Caco-2 (cell line): ENCODE results near the gene HSFX2. TPM values are rescaled to one million over a fixed set of nuclear protein-coding genes. Genes with fewer than 3 reads are reported as not detected.
"Not testable (repeated sequence)": the region's sequence is repeated elsewhere in the genome, so short reads cannot be mapped to it uniquely, and the experiment has no call there.

ENCODE experiments used
- BruUV-seq: library from RNA; stranded (reverse); fragments of 400-500 nt; replicated peaks from 2 replicates; lab custom pipeline; 2021; lab: Mats Ljungman, UMichigan
- CTCF ChIA-PET: fragments of 300-600 bp; sonication (Branson Sonifier 250); formaldehyde crosslinking; loops from one replicate; lab custom pipeline; 2022; ENCODE audit warnings: antibody characterized with exemption; lab: Charles Lee
- POLR2A ChIA-PET: fragments of 300-600 bp; sonication (Branson Sonifier 250); formaldehyde crosslinking; loops from one replicate; lab custom pipeline; 2022; ENCODE audit warnings: antibody characterized with exemption; lab: Charles Lee
- DNase-seq, 2 experiments: peaks; one replicate each; pipeline versions ENCODE4 v3.0.0 to v3.0.0-alpha.2; 2020 to 2022
- H3K27me3 ChIP-seq: replicated peaks from 2 replicates; pipeline ENCODE4 v1.6.0; 2011; ENCODE audit warnings: low read length; ENCODE audit not compliant: control insufficient read depth, insufficient read depth
- H3K36me3 ChIP-seq: 2 replicates; pipeline ENCODE4 v1.5.1; 2011; ENCODE audit warnings: low read length; ENCODE audit not compliant: control insufficient read depth, insufficient read depth
- H3K4me1 ChIP-seq: fragments of 250-450 bp; sonication (Bioruptor Pico); 2 replicates; pipeline ENCODE4 v1.5.1; 2020; ENCODE audit warnings: mild to moderate bottlenecking
- H3K4me3 ChIP-seq: 2 replicates; pipeline ENCODE4 v1.5.1; 2011; ENCODE audit warnings: low read depth, mild to moderate bottlenecking, control low read depth, low read length
- H3K9me3 ChIP-seq: fragments of 250-450 bp; sonication (Bioruptor Pico); 2 replicates; pipeline ENCODE4 v1.5.1; 2020; ENCODE audit warnings: mild to moderate bottlenecking, moderate library complexity
- H3K27ac Mint-ChIP-seq: one replicate; pipeline ENCODE4 v1.8.0; 2022; ENCODE audit warnings: mixed read lengths; ENCODE audit not compliant: unreplicated experiment
- H3K27me3 Mint-ChIP-seq: one replicate; pipeline ENCODE4 v1.8.0; 2022; ENCODE audit warnings: mixed read lengths; ENCODE audit not compliant: insufficient read depth, unreplicated experiment
- H3K36me3 Mint-ChIP-seq: one replicate; pipeline ENCODE4 v1.8.0; 2022; ENCODE audit warnings: mild to moderate bottlenecking, mixed read lengths; ENCODE audit not compliant: insufficient read depth, unreplicated experiment
- H3K4me1 Mint-ChIP-seq: one replicate; pipeline ENCODE4 v1.8.0; 2022; ENCODE audit warnings: low read depth, mixed read lengths; ENCODE audit not compliant: unreplicated experiment
- H3K4me3 Mint-ChIP-seq: one replicate; pipeline ENCODE4 v1.8.0; 2022; ENCODE audit warnings: mild to moderate bottlenecking, moderate library complexity, mixed read lengths; ENCODE audit not compliant: unreplicated experiment
- H3K9me3 Mint-ChIP-seq: one replicate; pipeline ENCODE4 v1.8.0; 2022; ENCODE audit warnings: mixed read lengths; ENCODE audit not compliant: unreplicated experiment
- intact Hi-C: fragments of 100-400 bp; cut with micrococcal nuclease; formaldehyde crosslinking; loops from one replicate; pipeline ENCODE4 v1.10.0; 2022; ENCODE audit not compliant: unreplicated experiment
- total RNA-seq: library from RNA; stranded (reverse); gene quantifications from 2 replicates; pipeline ENCODE4 v1.2.3, GENCODE V29; 2022
- TF ChIP-seq, protein P1 (sequence below), 2 experiments: fragments of 200-600 bp in 1 of 2; IDR thresholded peaks; 1 replicate in 1 of 2; 2 replicates in 1 of 2; pipeline versions ENCODE4 v1.5.1 to v1.8.0; 2011 to 2022; ENCODE audit warnings: antibody characterized with exemption in 1 of 2, control low read depth in 1 of 2, inconsistent platforms in 1 of 2, low read depth in 1 of 2, low read length in 1 of 2, mild to moderate bottlenecking in 1 of 2, moderate library complexity in 1 of 2; ENCODE audit not compliant: insufficient read depth in 1 of 2, severe bottlenecking in 1 of 2, unreplicated experiment in 1 of 2

Gene HSFX2
- total RNA-seq, 1 experiment from 2014 or later, result 0.23 TPM

GRCh38 chrX:149585631-149586030 lies 9.5 kb downstream of the HSFX2 start:
- H3K27me3 ChIP-seq, H3K36me3 ChIP-seq, H3K27me3 Mint-ChIP-seq, H3K4me3 Mint-ChIP-seq, CTCF ChIA-PET, intact Hi-C loops, H3K4me1 ChIP-seq, H3K36me3 Mint-ChIP-seq, H3K9me3 Mint-ChIP-seq, DNase-seq, H3K27ac Mint-ChIP-seq, H3K4me3 ChIP-seq, H3K9me3 ChIP-seq, H3K4me1 Mint-ChIP-seq, POLR2A ChIA-PET, BruUV-seq: not testable (repeated sequence)

DNA sequence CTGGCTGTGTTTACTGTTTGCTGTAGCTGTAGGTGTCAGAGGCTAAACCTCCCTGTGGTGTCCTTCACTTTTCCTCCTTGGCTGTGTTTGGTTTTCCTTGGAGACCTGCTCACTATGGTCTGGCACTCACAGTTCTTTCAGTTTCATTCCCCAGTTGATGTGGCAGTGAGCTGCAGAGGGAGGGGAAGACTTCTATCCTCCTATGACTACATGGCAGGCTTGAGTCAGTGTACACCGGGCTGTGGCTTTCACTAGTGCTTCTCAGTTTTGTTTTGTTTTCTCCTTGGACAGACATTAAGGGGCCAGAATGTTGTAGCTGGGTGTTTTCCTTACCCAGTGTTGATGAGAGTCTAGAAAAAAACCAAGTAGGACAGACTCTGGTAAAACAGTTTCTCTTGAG lies 21.7 kb downstream of the HSFX2 start:
- not testable (repeated sequence) for H3K4me1 ChIP-seq, H3K4me1 Mint-ChIP-seq, H3K27me3 ChIP-seq

GRCh38 chrX:149572743-149573142 lies 22.4 kb downstream of the HSFX2 start:
- Mint-ChIP-seq H3K4me3 (no peak overlapping the region), H3K27me3 (no peaks in the 10 kb centered on the region), H3K27ac (no peak overlapping the region), H3K4me1 (no peaks in the 10 kb centered on the region), H3K9me3 (no peaks in the 10 kb centered on the region), H3K36me3 (no peaks in the 10 kb centered on the region)
- Histone ChIP-seq H3K4me3 (no peak overlapping the region), H3K9me3 (no peaks in the 10 kb centered on the region), H3K4me1 (no peaks in the 10 kb centered on the region), H3K36me3 (no peaks in the 10 kb centered on the region), H3K27me3 (no peaks in the 10 kb centered on the region)
- ChIA-PET POLR2A (no interaction called here), CTCF (no interaction called here)
- DNase-seq, result no peak
- no TSS peak for BruUV-seq
- TF ChIP-seq, protein P1, sequence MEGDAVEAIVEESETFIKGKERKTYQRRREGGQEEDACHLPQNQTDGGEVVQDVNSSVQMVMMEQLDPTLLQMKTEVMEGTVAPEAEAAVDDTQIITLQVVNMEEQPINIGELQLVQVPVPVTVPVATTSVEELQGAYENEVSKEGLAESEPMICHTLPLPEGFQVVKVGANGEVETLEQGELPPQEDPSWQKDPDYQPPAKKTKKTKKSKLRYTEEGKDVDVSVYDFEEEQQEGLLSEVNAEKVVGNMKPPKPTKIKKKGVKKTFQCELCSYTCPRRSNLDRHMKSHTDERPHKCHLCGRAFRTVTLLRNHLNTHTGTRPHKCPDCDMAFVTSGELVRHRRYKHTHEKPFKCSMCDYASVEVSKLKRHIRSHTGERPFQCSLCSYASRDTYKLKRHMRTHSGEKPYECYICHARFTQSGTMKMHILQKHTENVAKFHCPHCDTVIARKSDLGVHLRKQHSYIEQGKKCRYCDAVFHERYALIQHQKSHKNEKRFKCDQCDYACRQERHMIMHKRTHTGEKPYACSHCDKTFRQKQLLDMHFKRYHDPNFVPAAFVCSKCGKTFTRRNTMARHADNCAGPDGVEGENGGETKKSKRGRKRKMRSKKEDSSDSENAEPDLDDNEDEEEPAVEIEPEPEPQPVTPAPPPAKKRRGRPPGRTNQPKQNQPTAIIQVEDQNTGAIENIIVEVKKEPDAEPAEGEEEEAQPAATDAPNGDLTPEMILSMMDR (IDR thresholded peaks at IDR 0.05; ENCODE audit: insufficient read depth in 1 of 2, low read depth in 1 of 2, low read length in 1 of 2, severe bottlenecking in 1 of 2, unreplicated experiment in 1 of 2), result no peak
- intact Hi-C loops, result no loop called here

More for the DNA sequence above, 21.7 kb downstream of the HSFX2 start:
- H3K27me3 Mint-ChIP-seq, H3K36me3 ChIP-seq, H3K9me3 ChIP-seq, DNase-seq, H3K27ac Mint-ChIP-seq, BruUV-seq, POLR2A ChIA-PET, H3K36me3 Mint-ChIP-seq, H3K9me3 Mint-ChIP-seq, intact Hi-C loops, H3K4me3 Mint-ChIP-seq, CTCF ChIA-PET, H3K4me3 ChIP-seq: not testable (repeated sequence)

DNA sequence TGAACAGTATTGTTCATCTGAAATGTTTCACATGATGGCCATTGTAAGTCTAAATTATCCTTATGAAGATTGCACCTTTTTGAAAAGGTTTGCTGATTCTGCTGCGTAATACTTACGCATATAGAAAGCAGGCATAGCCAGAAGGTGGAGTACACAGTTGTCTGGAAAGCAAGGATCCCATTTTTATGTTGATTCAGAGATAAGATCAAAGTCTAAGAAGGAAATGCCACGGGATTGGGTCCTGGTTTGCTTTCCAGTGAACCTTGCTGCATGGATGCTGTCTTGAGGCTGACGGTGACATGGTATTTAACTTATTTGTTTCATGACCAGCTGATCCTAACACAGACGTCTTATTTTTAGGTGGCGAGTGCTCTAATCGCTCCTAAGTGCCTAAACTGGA lies 23.3 kb downstream of the HSFX2 start:
- H3K4me3 Mint-ChIP-seq, result no peak overlapping the region
- intact Hi-C loops, result no loop called here
- Histone ChIP-seq H3K4me1 (no peaks in the 10 kb centered on the region), H3K9me3 (no peaks in the 10 kb centered on the region), H3K4me3 (no peak overlapping the region), H3K27me3 (no peaks in the 10 kb centered on the region), H3K36me3 (no peaks in the 10 kb centered on the region)
- no peaks in the 10 kb centered on the region for H3K9me3 Mint-ChIP-seq
- no peak overlapping the region for H3K27ac Mint-ChIP-seq
- H3K4me1 Mint-ChIP-seq, result no peaks in the 10 kb centered on the region
- CTCF ChIA-PET, result no interaction called here
- DNase-seq, result no peak
- no TSS peak for BruUV-seq
- H3K36me3 Mint-ChIP-seq, result no peaks in the 10 kb centered on the region
- POLR2A ChIA-PET, result no interaction called here
- TF ChIP-seq, protein P1 (IDR thresholded peaks at IDR 0.05; ENCODE audit: insufficient read depth in 1 of 2, low read depth in 1 of 2, low read length in 1 of 2, severe bottlenecking in 1 of 2, unreplicated experiment in 1 of 2), result no peak
- no peaks in the 10 kb centered on the region for H3K27me3 Mint-ChIP-seq
